Transverse colon (tissue), 4 donors: ENCODE data around the gene AASDH. TPM values are rescaled to one million over a fixed set of nuclear protein-coding genes. Genes with fewer than 3 reads are reported as not detected.

Experiments
- DNase-seq: peaks from one replicate; pipeline ENCODE4 v3.0.0-alpha.2; 2019
- H3K27ac ChIP-seq, 4 donors: fragments of 200-600 bp; sonication (generic); 2 replicates each; pipeline ENCODE4 v1.5.1; 2016 to 2018; ENCODE audit warnings: inconsistent platforms in 4 of 4
- H3K27me3 ChIP-seq: fragments of 200-600 bp; sonication (generic); 2 replicates; pipeline ENCODE4 v1.5.1; 2017; ENCODE audit warnings: inconsistent platforms
- H3K36me3 ChIP-seq, 4 donors: fragments of 200-600 bp; sonication (generic); 2 replicates each; pipeline ENCODE4 v1.5.1; 2017 to 2019; ENCODE audit warnings: inconsistent platforms in 4 of 4
- H3K4me1 ChIP-seq, 4 donors: fragments of 200-600 bp; sonication (generic); 2 replicates each; pipeline ENCODE4 v1.5.1; 2017 to 2020; ENCODE audit warnings: inconsistent platforms in 4 of 4
- H3K4me3 ChIP-seq, 4 donors: fragments of 200-600 bp; sonication (generic); 1 replicate in 1 of 4; 2 replicates in 3 of 4; pipeline versions ENCODE4 v1.5.1 to v1.6.1; 2017 to 2019; ENCODE audit warnings: inconsistent platforms in 4 of 4
- H3K9me3 ChIP-seq, 2 donors: fragments of 200-600 bp; sonication (generic); 2 replicates each; pipeline ENCODE4 v1.5.1; 2017 to 2019; ENCODE audit warnings: inconsistent platforms in 2 of 2
- CTCF ChIP-seq, 5 experiments: fragments of 200-600 bp in 3 of 5; fragments of 450-650 bp in 2 of 5; sonication (generic) in 3 of 5; IDR thresholded peaks; 1 replicate in 2 of 5; 2 replicates in 3 of 5; pipeline ENCODE4 v1.5.1; 2016 to 2017; ENCODE audit warnings: antibody characterized with exemption in 5 of 5, inconsistent platforms in 3 of 5, mild to moderate bottlenecking in 2 of 5, moderate library complexity in 1 of 5
- EP300 ChIP-seq: sonication (generic); formaldehyde crosslinking; IDR thresholded peaks from one replicate; pipeline ENCODE4 v1.6.1; 2017; ENCODE audit warnings: antibody characterized with exemption, low read depth
- POLR2A ChIP-seq: fragments of 450-650 bp; IDR thresholded peaks from one replicate; pipeline ENCODE4 v1.6.1; 2016; ENCODE audit warnings: antibody characterized with exemption, mild to moderate bottlenecking, moderate library complexity
- POLR2AphosphoS5 ChIP-seq, 3 donors: sonication (generic); formaldehyde crosslinking; IDR thresholded peaks; one replicate each; pipeline ENCODE4 v1.6.1; 2016; ENCODE audit warnings: antibody characterized with exemption in 3 of 3
- WGBS, 2 donors: methylation state at CpG; one replicate each; pipeline ENCODE4 v1.1.5; 2018; ENCODE audit warnings: low coverage in 1 of 2; 5-methylcytosine and 5-hydroxymethylcytosine counted together
- in situ Hi-C, 4 donors: fragments of 200-750 bp; cut with MboI; loops; one replicate each; pipeline versions ENCODE4 v1.15.0 to v1.15.1; 2017; ENCODE audit warnings: low sequenced_read_pairs in 3 of 4, low pct_ligation_motif_present in 1 of 4, low pct_unique_long_range_greater_than_20kb in 1 of 4
- intact Hi-C: fragments of 100-400 bp; cut with DNase I; formaldehyde crosslinking; loops from one replicate; pipeline ENCODE4 v1.15.1; 2023; ENCODE audit warnings: low total_unique reads
- total RNA-seq, 4 donors: library from RNA; depleted of rRNA; stranded (reverse); fragments of >200 nt; gene quantifications; one replicate each; pipeline ENCODE4 v1.1.0, GENCODE V29; 2016

Gene AASDH
- total RNA-seq, 4 donors from 2014 or later = 5.0 to 12.3 (median 7.6) TPM

GRCh38 chr4:56316011-56316650, 71.2 kb downstream of the AASDH start:
- Histone ChIP-seq H3K4me3 (no peak overlapping the region), H3K27me3 (no peaks in the 10 kb centered on the region), H3K9me3 (no peaks in the 10 kb centered on the region), H3K27ac (no peak overlapping the region), H3K4me1 (no peaks in the 10 kb centered on the region), H3K36me3 (no peaks in the 10 kb centered on the region)
- TF ChIP-seq POLR2AphosphoS5 (IDR thresholded peaks at IDR 0.05) (no peak), POLR2A (no peak), CTCF (IDR thresholded peaks at IDR 0.05) (no peak), EP300 (no peak)
- intact Hi-C loops (no loop called here), in situ Hi-C loops (loop anchor here in 3 of 4 donors (25.0 kb wide), 1 partner anchor 379 kb away; the partner anchor contains the start of gene CEP135 (in 3 of the 3))
- whole genome bisulfite sequencing, 2 donors = 92 to 100% methylated on average over 15 to 29 of the region's 29 CpGs
- no peak for DNase-seq

GRCh38 chr4:56315543-56315942, 71.7 kb downstream of the AASDH start:
- in situ Hi-C loops = loop anchor here in 3 of 4 donors (25.0 kb wide), 1 partner anchor 378 kb away; the partner anchor contains the start of gene CEP135 (in 3 of the 3)
- no peak for DNase-seq
- H3K36me3 ChIP-seq = no peaks in the 10 kb centered on the region

GRCh38 chr4:56315041-56315440, 72.2 kb downstream of the AASDH start:
- Histone ChIP-seq H3K4me1 (no peaks in the 10 kb centered on the region), H3K36me3 (no peaks in the 10 kb centered on the region), H3K4me3 (no peak overlapping the region), H3K9me3 (no peaks in the 10 kb centered on the region), H3K27me3 (no peaks in the 10 kb centered on the region), H3K27ac (no peak overlapping the region)
- 96 to 100% methylated on average over 10 to 29 of the region's 29 CpGs for WGBS, 2 donors
- TF ChIP-seq CTCF (IDR thresholded peaks at IDR 0.05) (no peak), EP300 (no peak), POLR2AphosphoS5 (IDR thresholded peaks at IDR 0.05) (no peak), POLR2A (no peak)
- no peak for DNase-seq
- intact Hi-C loops (no loop called here), in situ Hi-C loops (loop anchor here in 3 of 4 donors (25.0 kb wide), 1 partner anchor 378 kb away; the partner anchor contains the start of gene CEP135 (in 3 of the 3))

More at GRCh38 chr4:56315543-56315942, 71.7 kb downstream of the AASDH start:
- WGBS, 2 donors = 90 to 95% methylated on average over 2 to 24 of the region's 24 CpGs
- Histone ChIP-seq H3K27me3 (no peaks in the 10 kb centered on the region), H3K27ac (no peak overlapping the region), H3K4me1 (no peaks in the 10 kb centered on the region), H3K9me3 (no peaks in the 10 kb centered on the region), H3K4me3 (no peak overlapping the region)
- no peak for TF ChIP-seq CTCF (IDR thresholded peaks at IDR 0.05)
- no peak for TF ChIP-seq POLR2AphosphoS5 (IDR thresholded peaks at IDR 0.05)
- no peak for TF ChIP-seq POLR2A
- TF ChIP-seq EP300 = no peak
- intact Hi-C loops = no loop called here

GRCh38 chr4:56314207-56314915, 72.9 kb downstream of the AASDH start:
- in situ Hi-C loops = loop anchor here in 3 of 4 donors (25.0 kb wide), 1 partner anchor 377 kb away; the partner anchor contains the start of gene CEP135 (in 3 of the 3)
- Histone ChIP-seq H3K4me1 (no peaks in the 10 kb centered on the region), H3K36me3 (no peaks in the 10 kb centered on the region), H3K27ac (no peak overlapping the region), H3K27me3 (no peaks in the 10 kb centered on the region), H3K9me3 (no peaks in the 10 kb centered on the region), H3K4me3 (no peak overlapping the region)
- no peak for TF ChIP-seq POLR2AphosphoS5 (IDR thresholded peaks at IDR 0.05)
- TF ChIP-seq POLR2A = no peak
- TF ChIP-seq CTCF (IDR thresholded peaks at IDR 0.05) = no peak
- TF ChIP-seq EP300 = no peak
- DNase-seq = no peak
- WGBS, 2 donors = 91 to 94% methylated on average over 23 to 50 of the region's 50 CpGs
- intact Hi-C loops = no loop called here
